ENCODE data around the gene NKX3-2.

The NKX3-2 gene

DNA sequence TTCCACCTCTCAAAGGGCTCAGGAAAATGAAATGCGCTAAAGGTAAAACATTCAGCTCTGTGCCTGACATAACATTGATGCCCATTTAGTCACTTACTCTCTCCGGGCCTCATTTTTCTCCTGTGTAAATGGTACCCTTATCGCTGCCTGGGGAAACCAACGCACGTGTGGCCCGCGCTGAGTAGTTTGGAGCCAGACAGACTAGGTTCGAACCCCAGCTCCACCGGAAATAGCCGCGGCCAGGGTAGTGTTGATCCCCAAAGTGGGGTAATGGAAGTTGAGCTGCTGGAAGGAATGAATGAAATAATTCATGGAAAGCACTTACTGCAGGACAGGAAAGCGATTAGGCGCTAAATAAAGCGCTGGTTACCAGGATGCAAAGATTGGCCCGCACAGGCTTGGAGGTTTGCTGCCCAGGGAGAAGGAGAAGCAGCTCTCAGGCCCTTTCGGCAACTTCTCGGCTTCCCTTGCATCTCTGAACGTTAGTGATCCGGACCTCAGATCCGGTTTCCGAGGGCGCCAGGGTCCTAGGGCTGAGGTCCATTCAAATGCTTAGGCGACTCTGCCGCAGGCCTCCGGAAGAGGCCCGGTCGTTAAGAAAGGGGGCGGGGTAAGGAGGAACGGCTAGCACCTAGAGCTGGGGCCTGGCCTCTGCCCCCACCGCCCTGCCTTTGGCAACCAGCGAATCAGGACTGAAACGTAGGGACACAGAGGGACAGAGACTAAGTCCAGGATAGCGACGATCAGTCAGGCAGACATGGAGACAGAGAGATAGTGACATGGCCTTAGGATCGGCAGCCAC, 13.3 kb downstream of the NKX3-2 start:
- DNase-seq: no peak

DNA sequence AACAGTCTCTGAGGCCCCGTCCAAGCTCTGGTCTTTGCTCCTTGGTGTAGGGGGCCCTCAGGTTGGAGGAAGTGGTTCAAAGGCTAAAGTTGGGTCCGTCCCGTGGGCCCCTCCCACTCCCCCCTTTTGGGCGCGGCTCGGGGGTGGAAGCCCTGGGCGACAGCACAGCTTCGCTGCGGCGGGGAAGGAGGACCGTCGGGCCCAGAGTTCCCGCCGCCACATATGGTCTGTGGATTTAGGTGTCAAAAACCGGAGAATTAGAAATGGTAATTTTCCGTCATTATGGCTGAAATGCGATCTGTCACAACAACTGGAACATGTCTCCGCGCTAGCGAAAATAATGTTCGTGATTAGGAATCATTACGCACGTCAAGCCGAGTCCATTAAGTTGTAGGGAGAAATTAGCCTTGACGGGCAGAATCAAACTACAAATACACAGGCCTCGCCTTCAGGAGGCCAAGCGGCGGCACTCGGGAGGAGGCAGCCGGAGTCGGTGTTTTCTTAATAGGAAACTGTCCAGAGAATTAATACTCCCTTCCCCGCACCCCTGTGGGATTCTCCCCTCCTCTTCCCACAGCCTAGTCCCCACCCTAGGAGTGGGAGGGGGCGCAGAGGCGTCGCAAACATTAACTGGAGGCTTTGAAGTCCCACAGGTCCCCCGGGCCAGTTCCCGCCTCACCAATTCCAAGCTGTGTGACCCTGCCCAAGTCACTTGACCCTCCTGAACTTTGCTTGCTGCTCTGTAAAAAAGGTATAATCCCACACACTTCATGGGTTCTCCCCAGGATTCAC, 15.0 kb downstream of the NKX3-2 start:
- DNase-seq: no peak

DNA sequence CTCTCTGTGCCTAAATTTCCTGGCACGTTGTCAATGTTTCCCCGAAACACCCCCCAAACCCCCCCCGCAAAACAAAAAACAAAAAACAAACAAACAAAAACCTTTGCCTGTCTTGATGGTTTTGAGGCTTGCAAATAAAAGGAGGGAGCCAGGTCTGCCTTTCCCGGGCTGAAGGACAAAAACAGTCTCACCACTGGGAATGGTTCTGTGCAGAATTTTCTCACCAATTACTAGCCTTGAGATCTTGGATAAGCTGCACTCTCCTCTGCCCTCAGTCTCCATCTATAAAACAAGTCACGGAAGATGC, 15.5 kb downstream of the NKX3-2 start:
- no peak for DNase-seq

DNA sequence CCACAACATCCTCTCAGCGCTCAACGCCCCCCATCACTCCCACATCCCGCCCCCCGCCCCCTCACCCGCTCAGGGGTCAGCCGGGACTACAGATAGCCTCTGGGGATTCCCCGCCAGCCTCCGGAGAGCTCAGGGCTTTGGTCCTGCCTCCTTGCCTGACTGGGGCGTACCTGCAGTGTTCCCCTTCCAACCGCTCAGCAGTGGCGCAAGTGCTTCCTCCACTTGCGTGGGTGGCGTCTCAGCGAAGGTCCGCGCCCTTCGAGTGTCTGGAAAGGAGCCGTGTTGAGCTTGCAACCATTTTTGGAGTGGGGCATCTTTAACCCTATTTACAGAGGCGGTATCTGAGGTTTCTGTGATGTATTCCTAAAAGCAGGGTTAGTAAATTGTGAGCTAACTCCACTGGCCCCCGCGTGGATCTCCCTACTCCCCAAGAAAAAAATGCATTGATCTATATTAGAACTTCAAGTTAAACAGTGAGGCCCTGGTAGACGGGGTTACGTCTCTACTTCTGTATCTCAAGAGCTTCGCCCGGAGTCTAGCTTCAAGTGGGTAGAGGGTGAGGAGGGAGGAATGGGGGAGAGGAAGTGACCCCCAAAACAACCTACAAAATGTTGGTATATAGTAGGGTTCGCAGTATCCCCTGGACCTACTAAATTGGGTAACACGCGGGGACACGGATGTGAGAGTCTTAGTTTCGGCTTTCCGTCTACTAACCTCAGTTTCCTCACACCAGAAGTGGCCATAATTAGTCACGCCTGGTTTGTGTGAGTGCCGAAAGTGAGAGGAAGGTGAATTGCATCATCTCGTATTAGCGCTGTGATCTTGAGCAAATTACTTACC, 16.1 kb downstream of the NKX3-2 start:
- DNase-seq: no peak

DNA sequence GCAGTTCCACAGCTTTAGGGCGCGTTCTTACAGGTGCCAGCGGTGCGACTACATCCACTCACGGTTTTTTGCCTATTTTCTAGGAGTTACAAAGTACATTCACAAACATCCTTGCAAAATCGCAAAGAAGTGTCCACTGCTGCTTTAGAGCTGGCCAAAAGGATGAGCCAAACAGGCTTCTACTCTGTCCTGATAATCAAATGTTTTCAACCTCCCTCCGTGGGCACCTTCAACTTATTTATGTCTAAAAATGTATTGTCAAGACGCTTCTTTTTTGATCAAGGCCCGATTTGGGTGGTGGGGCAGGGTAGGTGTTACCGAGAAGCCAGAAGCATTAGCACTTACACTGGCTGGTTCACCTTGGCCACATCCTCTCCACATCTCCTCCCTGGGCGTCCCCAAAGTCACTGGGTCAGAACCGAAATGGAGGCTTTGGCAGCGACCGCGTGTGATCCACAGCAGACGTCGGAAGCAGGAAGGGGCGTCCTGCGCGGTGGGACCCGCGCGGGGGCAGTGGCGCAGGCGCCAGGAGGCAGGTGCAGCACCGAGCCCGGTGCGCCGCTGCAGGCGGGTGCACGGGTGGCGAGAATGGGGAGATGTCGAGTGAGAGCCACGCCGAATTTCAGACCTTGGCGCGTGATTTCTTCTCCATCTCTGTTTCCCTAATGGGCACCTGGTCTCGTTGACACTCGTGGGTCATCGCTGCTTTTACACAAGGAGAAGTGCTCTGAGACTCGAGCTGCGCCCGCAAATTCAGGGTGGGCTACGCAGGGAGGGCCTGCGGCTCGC, 16.9 kb downstream of the NKX3-2 start:
- no peak for DNase-seq

DNA sequence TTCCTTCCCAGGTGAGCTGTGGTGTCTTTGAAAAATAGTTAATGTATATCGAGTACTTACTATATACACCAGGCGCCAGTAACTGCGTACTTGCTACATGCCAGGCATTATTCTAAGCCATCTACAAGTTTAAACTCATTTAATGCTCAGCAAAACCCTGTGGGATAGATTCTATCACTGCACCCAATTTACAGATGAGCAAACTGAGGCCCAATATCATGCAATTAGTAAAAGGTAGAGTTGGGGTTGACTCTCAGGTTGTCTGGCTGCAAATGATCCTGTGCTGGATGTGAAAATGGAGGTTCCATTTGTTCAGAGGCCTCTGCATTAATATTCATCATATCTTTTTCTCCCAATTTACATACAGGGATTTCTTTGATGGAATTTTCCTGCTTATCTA, 17.6 kb downstream of the NKX3-2 start:
- no peak for DNase-seq

DNA sequence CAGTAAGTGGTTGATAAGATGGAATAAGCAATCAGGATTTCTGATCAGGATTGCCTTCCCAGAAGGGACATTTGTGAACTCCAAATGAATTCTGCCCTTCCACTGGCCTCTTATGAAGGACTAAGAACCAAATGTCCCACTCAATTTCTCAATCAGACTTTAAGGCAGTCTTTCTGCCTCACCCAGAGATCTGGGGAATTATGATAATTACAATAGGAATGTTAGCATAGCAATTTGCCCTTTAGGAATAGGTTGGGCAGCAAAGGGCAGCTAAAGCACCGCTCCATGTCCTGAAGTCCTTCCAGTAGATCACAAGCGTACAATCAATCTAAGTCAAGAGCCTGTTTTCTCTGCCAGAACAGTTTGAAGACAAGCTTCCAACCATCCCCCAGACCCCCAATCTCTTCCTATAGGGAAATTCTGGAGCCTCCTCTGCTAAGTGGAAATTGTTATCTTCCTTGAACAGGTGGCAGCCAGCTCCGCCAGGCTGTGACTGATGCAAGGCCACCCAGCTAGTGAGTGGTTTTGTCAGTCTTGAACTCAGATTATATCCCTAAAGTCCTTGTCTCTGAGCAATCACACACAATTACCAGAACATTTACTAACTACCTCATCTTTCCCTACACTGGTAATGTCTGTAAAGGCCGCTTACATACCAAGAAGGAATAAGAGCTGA, 18.6 kb downstream of the NKX3-2 start:
- no peak for DNase-seq

DNA sequence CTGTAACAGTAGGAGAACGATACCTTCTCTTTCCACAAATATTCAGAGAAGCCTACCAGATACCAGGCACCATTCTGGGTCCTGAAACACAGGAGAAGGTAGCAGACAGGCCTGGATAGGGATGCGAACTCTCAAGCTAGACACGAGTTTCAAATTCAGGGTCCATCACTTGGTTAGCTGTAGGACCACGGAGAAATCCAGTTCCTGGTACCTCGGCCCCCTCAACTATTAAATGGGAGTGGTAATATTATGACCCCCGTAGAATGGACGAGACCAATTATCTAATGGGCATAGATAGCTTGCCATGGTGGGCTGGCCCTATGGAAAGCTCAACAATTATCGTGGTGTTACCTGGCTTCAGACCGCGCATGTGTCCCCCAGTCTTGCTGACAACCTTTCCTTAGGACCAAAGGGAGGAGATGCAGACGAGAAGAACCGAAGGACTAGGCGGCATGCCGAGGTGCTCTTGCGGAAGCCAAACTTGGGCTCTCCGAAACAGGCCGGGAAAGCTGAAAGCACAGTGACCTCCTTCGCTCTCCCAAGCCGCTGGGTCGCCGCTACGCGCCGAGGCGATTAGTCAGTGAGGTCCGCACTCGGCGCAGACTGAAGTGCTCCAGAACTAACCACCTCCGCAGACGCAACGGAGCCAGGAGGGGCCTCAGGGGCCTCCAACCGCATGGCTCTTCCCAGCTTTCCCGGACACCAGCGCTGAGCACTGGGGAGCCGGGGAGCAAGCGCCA, 19.6 kb downstream of the NKX3-2 start:
- DNase-seq: no peak

DNA sequence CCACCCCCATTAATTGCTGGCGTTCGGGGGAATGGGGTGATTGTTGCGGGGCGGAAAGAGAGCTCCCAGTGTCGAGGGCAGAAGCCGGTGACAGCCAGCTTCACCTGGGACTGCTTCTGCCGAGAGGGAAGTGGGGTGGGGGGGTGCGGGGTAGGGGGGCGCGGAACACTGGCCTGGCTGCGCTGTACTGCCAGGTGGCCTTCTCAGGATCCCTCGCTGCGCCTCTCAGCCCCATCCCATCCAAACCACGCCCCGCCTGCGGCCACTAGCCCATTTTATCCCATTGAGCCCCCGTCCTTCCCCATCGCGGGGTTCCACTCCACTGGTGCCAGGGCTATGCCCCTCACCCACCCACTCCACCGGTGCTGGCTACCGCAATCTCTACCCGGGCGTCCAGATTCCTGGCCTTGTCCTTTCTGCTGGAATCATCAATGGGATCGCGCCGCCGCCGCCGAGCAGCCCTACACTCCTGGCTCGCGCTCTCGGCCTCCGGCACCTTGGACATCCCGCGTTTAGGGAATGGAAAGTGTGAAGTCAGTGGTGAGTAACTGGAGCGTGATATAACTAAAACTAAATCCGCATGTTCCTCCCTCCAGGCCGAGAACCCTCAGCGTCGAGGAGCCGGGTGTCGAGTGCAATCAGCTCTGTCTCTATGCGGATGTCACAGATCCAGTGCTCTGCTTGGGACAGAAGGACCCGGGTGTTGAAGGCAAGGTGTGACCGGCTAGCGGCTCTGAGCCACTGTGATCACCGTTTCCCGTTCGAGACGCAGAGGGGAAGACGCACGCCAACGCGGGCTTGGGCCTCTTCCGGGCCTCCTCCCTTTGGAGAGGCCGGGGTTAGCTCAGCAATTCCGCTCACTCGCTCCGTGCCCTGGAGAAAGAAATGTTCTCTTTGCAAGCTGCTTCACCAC, 20.5 kb downstream of the NKX3-2 start:
- no peak for DNase-seq

DNA sequence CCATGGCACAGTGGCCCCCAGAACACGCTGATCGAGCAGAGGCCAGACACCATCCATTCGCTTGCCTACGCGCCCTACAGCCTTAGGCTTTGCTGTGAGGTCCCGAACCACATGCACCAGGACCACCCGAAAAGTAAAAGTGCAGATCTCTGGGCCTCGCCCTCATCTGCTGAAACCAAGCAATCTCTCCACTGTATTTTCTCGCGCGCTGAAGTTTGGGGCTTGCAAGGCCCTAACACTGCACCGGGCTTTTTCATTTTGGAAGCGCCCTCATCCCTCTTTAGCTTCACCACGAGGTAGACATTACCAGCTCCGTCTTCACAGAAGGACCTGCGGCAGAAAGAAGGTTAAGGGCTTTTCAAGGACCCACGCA, 21.2 kb downstream of the NKX3-2 start:
- DNase-seq: no peak

DNA sequence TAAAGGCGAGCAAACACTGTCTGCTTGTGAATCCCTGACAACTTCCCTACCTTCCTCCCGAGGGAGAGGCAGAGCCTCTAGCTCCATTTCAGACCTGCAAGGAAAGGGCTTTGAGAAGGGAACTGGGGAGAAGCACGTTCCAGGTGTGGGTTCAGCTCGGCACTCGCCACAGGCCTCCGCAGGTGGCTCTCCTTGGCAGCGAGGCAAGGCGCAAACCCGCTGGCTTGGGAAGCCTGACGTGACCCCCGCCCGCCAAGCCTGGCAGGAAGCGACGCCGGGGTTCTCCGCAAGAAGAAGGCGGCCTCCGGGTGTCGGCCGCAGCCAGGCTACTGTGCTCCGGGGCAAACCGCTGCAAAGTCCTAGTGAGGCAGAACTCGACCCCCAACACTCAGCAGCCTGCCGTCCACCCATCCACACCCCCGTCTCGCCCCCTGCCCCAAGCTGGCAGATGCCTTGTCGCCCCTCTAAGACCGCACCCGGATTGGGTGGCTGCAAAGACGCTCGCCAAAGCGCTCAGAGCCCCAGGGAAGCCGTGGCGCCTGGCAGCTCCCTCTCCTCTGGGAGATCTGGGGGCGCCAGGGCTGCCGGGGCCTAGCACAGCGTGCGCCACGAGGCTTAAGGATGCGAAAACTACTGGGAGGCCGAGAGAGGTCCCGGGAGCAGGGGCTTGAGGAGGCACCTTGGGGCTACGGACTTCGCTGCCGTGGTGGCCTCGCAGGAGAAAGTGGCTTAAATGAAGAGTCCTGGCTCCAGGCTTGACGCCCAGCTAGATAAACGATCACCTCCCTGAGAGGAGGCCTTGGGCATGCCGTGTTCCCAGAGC, 21.8 kb downstream of the NKX3-2 start:
- DNase-seq: no peak

DNA sequence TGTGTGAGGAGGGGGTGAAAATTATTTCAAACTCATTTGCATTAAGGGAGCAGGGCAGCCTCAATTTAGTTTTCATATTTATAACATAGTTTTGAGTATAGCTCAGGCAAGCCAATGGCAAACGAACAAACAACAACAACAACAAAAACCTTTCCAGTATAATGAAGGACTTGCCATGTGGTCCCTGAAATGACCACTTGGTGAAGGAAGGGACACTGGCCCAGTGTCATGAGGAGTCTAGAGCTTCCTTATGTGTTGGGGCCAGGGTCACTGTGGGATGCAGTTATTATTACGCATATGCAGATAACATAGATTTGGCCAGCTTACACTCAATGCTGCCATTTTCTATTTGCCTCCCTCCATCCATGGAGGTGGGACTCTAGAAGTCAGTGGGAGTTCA, 23.3 kb downstream of the NKX3-2 start:
- DNase-seq: no peak

DNA sequence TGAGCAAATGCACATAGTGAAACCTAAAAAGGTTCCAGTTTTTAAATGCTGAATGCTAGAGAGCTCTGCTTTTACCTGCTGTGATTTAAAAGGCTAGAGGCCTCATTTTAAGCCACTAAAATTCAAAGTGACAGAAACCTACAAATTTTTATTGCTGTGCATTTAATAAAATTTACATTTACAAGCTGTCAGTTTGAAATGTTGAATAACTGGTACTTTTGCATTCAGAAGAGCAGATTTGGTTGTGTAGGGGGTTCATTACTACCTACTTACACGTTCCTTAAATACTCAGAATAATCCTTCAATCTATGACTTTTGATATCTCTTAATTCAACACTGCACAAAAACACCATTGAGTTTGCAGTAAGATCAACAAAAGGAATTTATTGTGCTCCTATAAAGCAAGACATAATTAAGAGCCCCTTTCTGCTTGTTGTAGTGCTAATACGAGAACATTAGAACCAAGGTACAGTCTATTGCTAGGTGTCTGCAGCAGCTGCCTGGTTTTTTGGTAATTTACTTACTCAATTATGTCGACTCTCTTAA, 27.9 kb downstream of the NKX3-2 start:
- no peak for DNase-seq

DNA sequence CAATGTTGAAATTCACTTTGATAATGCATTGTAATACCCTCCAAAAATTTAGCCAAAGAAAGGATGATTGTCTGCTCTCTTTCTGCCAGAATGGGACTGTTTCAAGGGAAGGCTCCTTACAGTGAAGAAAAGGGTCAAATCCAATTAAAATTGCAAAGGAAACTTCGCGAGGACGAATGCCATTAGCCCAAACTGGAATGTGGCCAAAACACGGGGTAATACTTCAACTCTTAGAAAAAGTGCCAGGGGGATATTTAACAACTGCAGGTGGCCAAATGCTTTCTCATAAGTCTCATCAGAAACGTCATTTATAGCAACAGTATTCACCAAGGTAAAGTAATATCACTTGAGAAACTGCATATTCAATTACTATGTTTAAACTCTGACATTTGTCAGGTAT, 29.0 kb downstream of the NKX3-2 start:
- DNase-seq: no peak

DNA sequence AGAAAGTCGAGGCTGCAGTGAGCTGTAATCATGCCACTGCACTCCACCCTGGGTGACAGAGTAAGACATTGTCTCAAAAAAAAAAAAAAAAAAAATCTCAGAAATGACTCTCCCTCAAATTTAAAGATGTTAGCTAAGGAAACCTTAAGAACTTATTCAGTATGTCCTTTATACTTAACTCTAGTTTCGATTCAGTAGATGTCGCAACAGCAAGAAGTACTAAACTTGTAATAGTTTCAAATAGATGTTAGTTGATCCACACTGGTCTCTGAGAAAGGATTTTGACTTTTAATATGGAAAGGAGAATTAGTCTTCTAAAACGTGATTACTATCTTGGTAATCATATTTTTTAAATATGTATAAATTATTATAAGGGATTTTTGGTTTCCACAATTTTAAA, 29.6 kb downstream of the NKX3-2 start:
- no peak for DNase-seq

DNA sequence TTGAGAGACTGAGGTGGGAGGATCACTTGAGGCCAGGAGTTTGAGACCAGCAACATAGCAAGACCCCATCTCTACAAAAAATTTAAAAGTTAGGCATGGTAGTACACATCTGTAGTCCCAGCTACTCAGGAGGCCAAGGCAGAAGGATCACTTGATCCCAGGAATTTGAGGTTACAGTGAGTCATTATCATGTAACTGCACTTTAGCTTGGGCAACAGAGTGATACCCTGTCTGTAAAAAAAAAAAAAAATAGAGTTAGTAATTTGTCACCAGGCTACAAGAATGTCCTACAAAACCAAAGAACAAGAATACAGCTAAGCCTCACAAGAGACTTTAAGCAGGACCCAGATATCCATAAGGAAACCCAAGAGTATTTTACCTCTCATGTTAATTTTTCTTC, 33.2 kb downstream of the NKX3-2 start:
- no peak for DNase-seq

DNA sequence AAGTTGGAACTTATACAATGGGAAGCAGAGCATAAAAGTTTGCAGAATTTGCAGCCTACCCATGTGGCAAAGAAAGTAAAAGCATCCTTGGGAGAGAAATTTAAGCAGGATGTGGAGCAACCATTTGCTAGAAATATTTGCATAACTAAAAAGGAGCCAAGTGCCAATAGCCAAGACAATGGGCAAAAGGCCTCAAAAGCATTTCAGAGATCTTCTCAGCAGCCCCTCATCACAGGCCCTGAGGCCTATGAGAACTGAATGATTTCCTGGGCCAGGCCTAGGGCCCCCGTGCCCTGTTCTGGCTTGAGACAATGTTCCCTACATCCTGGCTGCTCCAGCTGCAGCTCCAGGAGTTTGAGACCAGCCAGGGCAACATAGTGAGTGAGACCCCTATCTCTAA, 34.9 kb downstream of the NKX3-2 start:
- no peak for DNase-seq

DNA sequence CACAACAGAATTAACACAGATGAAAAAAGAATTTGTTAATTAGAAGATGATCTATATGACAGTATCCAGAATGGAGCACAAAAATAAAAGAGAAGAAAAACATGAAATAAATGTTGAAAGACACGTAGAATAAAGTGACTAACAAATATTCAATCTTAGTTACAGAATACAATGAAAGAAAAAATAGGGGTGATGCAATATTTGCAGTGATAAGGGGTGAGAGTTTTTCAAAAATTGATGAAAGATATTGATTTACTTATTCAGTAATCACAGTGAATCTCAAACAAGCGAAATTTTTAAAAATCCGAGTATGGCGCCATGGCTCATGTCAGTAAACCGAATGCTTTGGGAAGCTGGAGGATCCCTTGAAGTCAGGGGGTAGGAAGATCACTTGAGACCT, 39.9 kb downstream of the NKX3-2 start:
- DNase-seq: no peak

DNA sequence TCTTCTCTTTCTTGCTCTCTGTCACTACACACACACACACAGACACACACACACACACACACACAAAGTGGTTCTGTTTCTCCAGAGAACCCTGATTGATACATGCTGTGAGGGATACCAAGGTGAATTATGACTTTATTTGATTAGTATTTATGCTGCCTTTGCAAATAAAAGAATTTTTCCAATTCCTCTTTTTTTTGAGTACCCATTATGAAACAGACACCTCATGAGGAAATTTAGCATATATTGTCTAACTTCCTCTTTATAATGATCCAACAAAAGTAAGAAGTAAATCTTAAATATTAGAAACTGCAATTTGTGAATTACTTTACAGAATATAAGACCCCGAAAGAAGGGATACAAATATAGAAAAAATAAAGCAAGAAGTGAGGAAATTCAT, 45.8 kb downstream of the NKX3-2 start:
- DNase-seq: no peak

Measured in activated effector memory CD4-positive, alpha-beta T cell treated with anti-CD3 and anti-CD28 coated beads, Interleukin-2, amount 50 U/mL, for 16 hours (primary cell).